Ovary (tissue), 9 donors: Measurements from ENCODE around the gene BCAN. TPM values are rescaled to one million over a fixed set of nuclear protein-coding genes. Genes with fewer than 3 reads are reported as not detected.

Experiments
- DNase-seq, 5 donors: peaks; one replicate each; pipeline ENCODE4 v3.0.0-alpha.2; 2019 to 2020
- H3K27ac ChIP-seq, 2 donors: fragments of 200-600 bp; one replicate each; pipeline versions ENCODE4 v1.5.1 to v1.8.0; 2019 to 2022
- H3K27me3 ChIP-seq: fragments of 200-600 bp; one replicate; pipeline ENCODE4 v1.8.0; 2022
- H3K36me3 ChIP-seq: fragments of 200-600 bp; sonication (generic); one replicate; pipeline ENCODE4 v1.5.1; 2019
- H3K4me1 ChIP-seq: one replicate; pipeline ENCODE4 v1.8.1; 2013; ENCODE audit warnings: mild to moderate bottlenecking, moderate library complexity; ENCODE audit not compliant: insufficient read depth
- H3K4me3 ChIP-seq: fragments of 200-600 bp; sonication (generic); one replicate; pipeline ENCODE4 v1.5.1; 2017
- H3K9me3 ChIP-seq, 2 donors: fragments of 200-600 bp in 1 of 2; sonication (generic) in 1 of 2; one replicate each; pipeline versions ENCODE4 v1.5.1 to v1.8.1; 2013 to 2019; ENCODE audit warnings: mild to moderate bottlenecking in 1 of 2, moderate library complexity in 1 of 2
- CTCF ChIP-seq, 3 donors: fragments of 450-650 bp in 2 of 3; fragments of 200-600 bp in 1 of 3; IDR thresholded peaks; one replicate each; pipeline versions ENCODE4 v1.5.1 to v1.8.0; 2016 to 2022; ENCODE audit warnings: antibody characterized with exemption in 3 of 3, mild to moderate bottlenecking in 1 of 3
- EP300 ChIP-seq: sonication (generic); formaldehyde crosslinking; IDR thresholded peaks from one replicate; pipeline ENCODE4 v1.6.1; 2017; ENCODE audit warnings: antibody characterized with exemption
- POLR2A ChIP-seq: fragments of 450-650 bp; IDR thresholded peaks from one replicate; pipeline ENCODE4 v1.6.1; 2017; ENCODE audit warnings: antibody characterized with exemption, mild to moderate bottlenecking, moderate library complexity
- WGBS, 3 donors: extraction: QIAGEN DNeasy Blood & Tissue Kit in 1 of 3; methylation state at CpG; one replicate each; pipeline versions ENCODE4 v1.1.5 to v1.1.7; 2013 to 2017; 5-methylcytosine and 5-hydroxymethylcytosine counted together
- intact Hi-C, 4 donors: fragments of 100-400 bp; cut with DNase I; formaldehyde crosslinking; loops; one replicate each; pipeline versions ENCODE4 v1.11.0 to v1.15.1; 2022 to 2023
- polyA plus RNA-seq, 2 donors: library from polyadenylated mRNA; stranded (reverse); fragments of 200-250 nt in 1 of 2; fragments of 350-450 nt in 1 of 2; fragmentation: Illumina TruSeq in 1 of 2; extraction: RNeasy Lipid Tissue Mini Kit (QIAGEN cat#74804) in 1 of 2; gene quantifications; one replicate each; pipeline ENCODE4 v1.2.3, GENCODE V29; 2013 to 2014
- total RNA-seq, 7 donors: library from RNA; depleted of rRNA in 2 of 7; stranded (reverse); fragments of >200 nt in 2 of 7; fragmentation: NEBNext Ultra II Directional in 3 of 7; extraction: Animal tissue kit (Norgen Biotek cat#: 25700) in 3 of 7; gene quantifications; one replicate each; pipeline versions ENCODE4 v1.1.0 to v1.2.4, GENCODE V29; 2016 to 2023
- donor health status: DM: no; HTN: no; CAD: no; lungs with moderate emphysema.
- donor health status: DM: no; HTN: no; CAD: no.
- donor health status: Bipolar disorder and iron deficiency.
- donor health status: DM: yes; HTN: yes; CAD: no.
- donor health status: DM: no; HTN: no; CAD: no.
- donor health status: DM: yes; HTN: yes; CAD: no.

The BCAN gene
- total and polyA plus RNA-seq, 9 donors: 0.11 to 2.2 (median 0.39) TPM; not detected in 3

- no peaks in the 10 kb centered on the region for H3K9me3 ChIP-seq
- no peaks in the 10 kb centered on the region for H3K36me3 ChIP-seq
- TF ChIP-seq EP300: no peak
- no peak overlapping the region for H3K4me3 ChIP-seq
- 87 to 100% (median 92%) methylated on average over 2 of the region's 2 CpGs for whole genome bisulfite sequencing, 3 donors
- DNase-seq: no peak
- H3K4me1 ChIP-seq: no peaks in the 10 kb centered on the region
- intact Hi-C loops: no loop called here
- no peak overlapping the region for H3K27ac ChIP-seq
- no peaks in the 10 kb centered on the region for H3K27me3 ChIP-seq
Measured at GRCh38 chr1:156671804-156672203, 29.9 kb downstream of the BCAN start.

GRCh38 chr1:156673387-156674121 lies 31.6 kb downstream of the BCAN start:
- Histone ChIP-seq H3K9me3 (no peaks in the 10 kb centered on the region), H3K27me3 (peaks cover 3% of the 10 kb centered on the region), H3K36me3 (no peaks in the 10 kb centered on the region), H3K27ac (no peak overlapping the region), H3K4me3 (no peak overlapping the region), H3K4me1 (no peaks in the 10 kb centered on the region)
- 32 to 55% (median 43%) methylated on average over 8 of the region's 8 CpGs for WGBS, 3 donors
- TF ChIP-seq EP300 (no peak), CTCF (IDR thresholded peaks at IDR 0.05) (no peak), POLR2A (no peak)
- no peak for DNase-seq
- intact Hi-C loops: loop anchor here in 1 of 4 donors (2.0 kb wide), 1 partner anchor 13 kb away; no protein-coding TSS in a partner anchor

DNA sequence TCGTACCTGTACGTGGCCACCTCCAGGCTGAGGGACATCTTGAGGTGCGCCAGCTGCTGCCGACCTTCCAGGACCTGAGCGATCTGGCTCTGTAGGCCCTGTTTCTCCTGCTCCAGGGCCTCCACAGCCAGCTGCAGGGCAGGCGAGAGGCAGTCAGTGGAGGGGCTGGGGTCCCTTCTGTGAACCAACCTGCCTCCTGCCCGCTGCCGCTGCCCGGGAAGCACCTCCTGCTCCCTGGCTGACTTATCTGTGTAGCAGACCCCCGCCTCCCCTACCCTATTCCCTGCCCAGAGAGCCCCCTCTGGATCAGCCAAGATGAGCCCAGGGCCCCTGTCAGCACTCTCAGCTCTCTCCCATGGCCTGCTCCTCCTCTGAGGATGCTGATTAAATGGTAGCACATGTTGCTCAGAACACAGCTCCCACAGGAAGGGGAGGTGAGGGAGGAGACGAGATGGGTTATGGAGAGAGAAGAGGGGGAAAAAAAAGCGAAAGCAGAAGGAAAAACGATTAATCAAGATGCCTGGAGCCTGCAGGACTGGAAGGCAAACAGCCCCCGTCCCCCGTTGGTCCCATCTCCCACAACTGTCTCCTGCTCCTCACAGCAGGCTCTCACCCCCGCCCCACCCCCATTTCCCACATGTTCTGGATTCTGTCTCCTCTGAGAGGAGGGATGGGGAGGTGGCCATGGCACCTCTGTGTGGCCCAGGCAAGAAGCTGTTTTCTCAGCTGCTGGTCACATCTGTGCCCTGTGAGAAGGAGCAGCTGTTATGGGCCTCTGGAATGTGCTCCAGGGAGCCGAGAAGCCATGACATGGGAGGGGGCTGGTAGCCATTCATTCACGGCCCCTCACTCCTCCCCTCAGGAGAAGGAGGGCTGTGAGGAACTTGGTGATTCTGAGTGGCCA lies 33.5 kb downstream of the BCAN start:
- 40 to 51% (median 45%) methylated on average over 18 of the region's 18 CpGs for WGBS, 3 donors
- peak in 1 of 5 donors; percentile 10 for DNase-seq
- TF ChIP-seq EP300 (no peak), CTCF (IDR thresholded peaks at IDR 0.05) (no peak), POLR2A (no peak)
- Histone ChIP-seq H3K9me3 (no peaks in the 10 kb centered on the region), H3K27ac (peak overlapping the region in 1 of 2 donors; percentile 33), H3K4me3 (peak overlapping the region; percentile 37), H3K36me3 (no peaks in the 10 kb centered on the region), H3K27me3 (peaks cover 3% of the 10 kb centered on the region), H3K4me1 (no peaks in the 10 kb centered on the region)
- intact Hi-C loops: loop anchor here in 1 of 4 donors (2.0 kb wide), 1 partner anchor 15 kb away; no protein-coding TSS in a partner anchor

- DNase-seq: no peak
- intact Hi-C loops: no loop called here
Measured at GRCh38 chr1:156676114-156676819, 34.4 kb downstream of the BCAN start.

More at GRCh38 chr1:156676114-156676819, 34.4 kb downstream of the BCAN start:
- H3K27ac ChIP-seq: peak overlapping the region; percentile 33 to 52
- 10 to 13% (median 11%) methylated on average over 23 to 49 of the region's 49 CpGs for WGBS, 3 donors
- H3K9me3 ChIP-seq: no peaks in the 10 kb centered on the region
- H3K27me3 ChIP-seq: peaks cover 3% of the 10 kb centered on the region
- H3K4me3 ChIP-seq: peak overlapping the region; percentile 37
- H3K36me3 ChIP-seq: no peaks in the 10 kb centered on the region
- no peaks in the 10 kb centered on the region for H3K4me1 ChIP-seq
- TF ChIP-seq CTCF (IDR thresholded peaks at IDR 0.05): no peak
